ENCODE data around the gene MESP2.
"Not testable (repeated sequence)": the region's sequence is repeated elsewhere in the genome, so short reads cannot be mapped to it uniquely, and the experiment has no call there.

The MESP2 gene

GRCh38 chr15:89777782-89778380 is 1.7 kb downstream of the MESP2 start:
- H3K4me3 ChIP-seq (ENCODE audit: low read depth, low read length) = no peak overlapping the region
- no peaks in the 10 kb centered on the region for H3K9me3 ChIP-seq (ENCODE audit: severe bottlenecking)
- no peaks in the 10 kb centered on the region for H3K36me3 ChIP-seq
- TF ChIP-seq, protein P1, sequence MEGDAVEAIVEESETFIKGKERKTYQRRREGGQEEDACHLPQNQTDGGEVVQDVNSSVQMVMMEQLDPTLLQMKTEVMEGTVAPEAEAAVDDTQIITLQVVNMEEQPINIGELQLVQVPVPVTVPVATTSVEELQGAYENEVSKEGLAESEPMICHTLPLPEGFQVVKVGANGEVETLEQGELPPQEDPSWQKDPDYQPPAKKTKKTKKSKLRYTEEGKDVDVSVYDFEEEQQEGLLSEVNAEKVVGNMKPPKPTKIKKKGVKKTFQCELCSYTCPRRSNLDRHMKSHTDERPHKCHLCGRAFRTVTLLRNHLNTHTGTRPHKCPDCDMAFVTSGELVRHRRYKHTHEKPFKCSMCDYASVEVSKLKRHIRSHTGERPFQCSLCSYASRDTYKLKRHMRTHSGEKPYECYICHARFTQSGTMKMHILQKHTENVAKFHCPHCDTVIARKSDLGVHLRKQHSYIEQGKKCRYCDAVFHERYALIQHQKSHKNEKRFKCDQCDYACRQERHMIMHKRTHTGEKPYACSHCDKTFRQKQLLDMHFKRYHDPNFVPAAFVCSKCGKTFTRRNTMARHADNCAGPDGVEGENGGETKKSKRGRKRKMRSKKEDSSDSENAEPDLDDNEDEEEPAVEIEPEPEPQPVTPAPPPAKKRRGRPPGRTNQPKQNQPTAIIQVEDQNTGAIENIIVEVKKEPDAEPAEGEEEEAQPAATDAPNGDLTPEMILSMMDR (IDR thresholded peaks at IDR 0.05; ENCODE audit: low read depth, low read length) = no peak
- no peak for DNase-seq
- H3K27me3 ChIP-seq (ENCODE audit: insufficient read depth, low read depth, severe bottlenecking) = no peaks in the 10 kb centered on the region
- no peak overlapping the region for H3K27ac ChIP-seq

GRCh38 chr15:89778861-89779260 is 2.7 kb downstream of the MESP2 start:
- H3K9me3 ChIP-seq (ENCODE audit: severe bottlenecking) = no peaks in the 10 kb centered on the region
- H3K27me3 ChIP-seq (ENCODE audit: insufficient read depth, low read depth, severe bottlenecking) = no peaks in the 10 kb centered on the region
- no peak overlapping the region for H3K27ac ChIP-seq
- no peaks in the 10 kb centered on the region for H3K36me3 ChIP-seq
- no peak overlapping the region for H3K4me3 ChIP-seq (ENCODE audit: low read depth, low read length)
- DNase-seq = no peak
- TF ChIP-seq, protein P1 (IDR thresholded peaks at IDR 0.05; ENCODE audit: low read depth, low read length) = no peak

DNA sequence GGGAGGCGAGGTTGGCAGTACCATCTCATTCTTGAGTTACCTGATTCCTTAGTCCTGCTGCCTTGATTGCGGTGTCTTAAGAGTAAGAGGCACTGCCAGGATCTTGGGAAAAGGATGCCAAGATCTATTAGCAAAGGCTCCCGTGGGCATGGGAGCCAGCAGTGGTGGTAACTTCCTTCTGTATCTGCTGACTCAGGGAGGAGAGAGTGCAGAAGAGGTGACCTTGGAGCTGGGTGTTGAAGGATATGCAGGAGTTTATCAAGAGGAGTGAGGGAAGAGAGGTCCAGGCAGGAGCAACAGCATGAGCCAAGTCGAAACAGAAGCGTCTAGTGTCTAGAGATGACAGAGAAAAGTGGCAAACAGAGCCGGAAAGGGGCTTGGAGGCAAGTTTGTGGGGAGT is 4.5 kb downstream of the MESP2 start:
- Histone ChIP-seq H3K9me3 (ENCODE audit: severe bottlenecking) (no peaks in the 10 kb centered on the region), H3K36me3 (no peaks in the 10 kb centered on the region), H3K4me3 (ENCODE audit: low read depth, low read length) (no peak overlapping the region), H3K27ac (no peak overlapping the region), H3K27me3 (ENCODE audit: insufficient read depth, low read depth, severe bottlenecking) (no peaks in the 10 kb centered on the region)
- DNase-seq = no peak
- TF ChIP-seq, protein P1 (IDR thresholded peaks at IDR 0.05; ENCODE audit: low read depth, low read length) = no peak

GRCh38 chr15:89781055-89781454 is 4.9 kb downstream of the MESP2 start:
- no peak for DNase-seq
- H3K36me3 ChIP-seq = no peaks in the 10 kb centered on the region
- TF ChIP-seq, protein P1 (IDR thresholded peaks at IDR 0.05; ENCODE audit: low read depth, low read length) = no peak
- no peaks in the 10 kb centered on the region for H3K9me3 ChIP-seq (ENCODE audit: severe bottlenecking)
- no peak overlapping the region for H3K27ac ChIP-seq
- H3K4me3 ChIP-seq (ENCODE audit: low read depth, low read length) = no peak overlapping the region
- no peaks in the 10 kb centered on the region for H3K27me3 ChIP-seq (ENCODE audit: insufficient read depth, low read depth, severe bottlenecking)

DNA sequence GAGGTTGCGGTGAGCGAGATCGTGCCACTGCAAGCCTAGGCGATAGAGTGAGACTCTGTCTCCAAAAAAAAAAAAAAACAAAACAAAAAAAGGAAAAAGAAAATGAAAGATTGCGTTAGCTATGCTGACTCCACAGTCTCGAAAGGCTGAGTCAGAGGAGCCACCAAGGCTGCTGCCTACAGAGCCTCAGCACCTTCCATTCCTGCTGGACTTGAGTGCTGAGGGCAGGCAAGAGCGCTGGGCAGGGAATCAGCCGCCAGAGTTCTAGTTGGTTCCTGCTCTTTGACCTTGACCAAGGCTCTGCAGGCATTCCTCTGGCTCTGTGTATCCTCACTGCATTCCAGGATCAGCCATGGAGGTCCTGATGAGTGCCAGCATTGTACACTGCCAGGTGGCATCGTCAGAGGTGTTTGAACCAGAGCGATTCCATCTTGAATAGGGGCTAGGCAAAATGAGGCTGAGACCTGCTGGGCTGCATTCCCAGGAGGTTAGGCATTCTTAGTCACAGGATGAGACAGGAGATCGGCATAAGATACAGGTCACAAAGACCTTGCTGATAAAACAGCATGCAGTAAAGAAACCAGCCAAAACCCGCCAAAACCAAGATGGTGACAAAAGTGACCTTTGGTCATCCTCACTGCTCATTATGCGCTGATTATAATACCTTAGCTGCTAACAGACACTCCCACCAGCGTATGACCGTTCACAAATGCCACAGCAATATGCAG is 5.9 kb downstream of the MESP2 start:
- no peaks in the 10 kb centered on the region for H3K27me3 ChIP-seq (ENCODE audit: insufficient read depth, low read depth, severe bottlenecking)
- H3K4me3 ChIP-seq (ENCODE audit: low read depth, low read length) = no peak overlapping the region
- no peaks in the 10 kb centered on the region for H3K36me3 ChIP-seq
- no peak overlapping the region for H3K27ac ChIP-seq
- DNase-seq = no peak
- TF ChIP-seq, protein P1 (IDR thresholded peaks at IDR 0.05; ENCODE audit: low read depth, low read length) = no peak
- H3K9me3 ChIP-seq (ENCODE audit: severe bottlenecking) = no peaks in the 10 kb centered on the region

DNA sequence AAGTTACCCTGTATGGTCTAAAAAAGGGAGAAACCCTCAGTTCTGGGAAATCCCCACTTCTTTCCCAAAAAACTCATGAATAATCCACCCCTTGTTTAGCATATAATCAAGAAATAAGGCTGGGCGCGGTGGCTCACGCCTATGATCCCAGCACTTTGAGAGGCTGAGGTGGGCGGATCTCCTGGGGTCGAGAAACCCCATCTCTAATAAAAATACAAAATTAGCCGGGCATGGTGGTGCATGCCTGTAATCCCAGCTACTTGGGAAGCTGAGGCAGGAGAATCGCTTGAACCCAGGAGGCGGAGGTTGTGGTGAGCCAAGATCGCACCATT is 6.5 kb downstream of the MESP2 start:
- not testable (repeated sequence) for DNase-seq; H3K4me3 ChIP-seq (ENCODE audit: low read depth, low read length); H3K9me3 ChIP-seq (ENCODE audit: severe bottlenecking); H3K27me3 ChIP-seq (ENCODE audit: insufficient read depth, low read depth, severe bottlenecking); H3K36me3 ChIP-seq
- peak overlapping the region; percentile 91 for H3K27ac ChIP-seq

All from WERI-Rb-1 (cell line).